ENCODE data around the gene ITGAV. TPM values are rescaled to one million over a fixed set of nuclear protein-coding genes. Genes with fewer than 3 reads are reported as not detected.

The ITGAV gene
- total RNA-seq, 1 experiment from 2014 or later = 26.9 TPM

GRCh38 chr2:186558512-186559276 is 31.2 kb upstream of the ITGAV start:
- Histone ChIP-seq H3K9me3 (ENCODE audit: control insufficient read depth, low read depth, low read length) (no peaks in the 10 kb centered on the region), H3K23ac (ENCODE audit: insufficient read length, low read depth, low read length) (no peak overlapping the region), H3K79me2 (ENCODE audit: insufficient read depth, low read length) (no peaks in the 10 kb centered on the region), H2AFZ (ENCODE audit: low read length) (no peak overlapping the region), H4K20me1 (ENCODE audit: control insufficient read depth, insufficient read depth, insufficient read length) (no peaks in the 10 kb centered on the region), H2BK120ac (ENCODE audit: low read depth, low read length, poor library complexity, severe bottlenecking) (no peak overlapping the region), H3K4me1 (ENCODE audit: insufficient read depth, low read length) (no peaks in the 10 kb centered on the region), H2BK20ac (ENCODE audit: low read depth, low read length, poor library complexity, severe bottlenecking) (no peak overlapping the region), H3K14ac (ENCODE audit: insufficient read depth, low read length) (no peak overlapping the region), H3K4me2 (ENCODE audit: insufficient read depth, insufficient read length, low read length) (no peak overlapping the region), H3T11ph (ENCODE audit: low read length) (no peak overlapping the region), H2BK15ac (ENCODE audit: low read depth, low read length) (no peak overlapping the region), H3K23me2 (ENCODE audit: insufficient read length, low read depth, low read length, poor library complexity, severe bottlenecking) (no peaks in the 10 kb centered on the region), H3K79me1 (ENCODE audit: insufficient read depth, low read depth, low read length, poor library complexity, severe bottlenecking) (no peaks in the 10 kb centered on the region), H2BK12ac (ENCODE audit: insufficient read length, low read depth, low read length) (no peak overlapping the region), H2BK5ac (ENCODE audit: insufficient read length, low read length) (no peak overlapping the region), H4K5ac (ENCODE audit: insufficient read length, low read depth, low read length) (no peak overlapping the region), H3K56ac (ENCODE audit: insufficient read length, low read depth, low read length) (no peak overlapping the region), H4K8ac (replicated peaks; ENCODE audit: insufficient read length, low read depth, low read length) (no peak overlapping the region), H4K91ac (ENCODE audit: insufficient read length, low read depth, low read length) (no peak overlapping the region), H3K9ac (ENCODE audit: extremely low read depth, insufficient read length, low read length) (no peak overlapping the region), H3K27me3 (ENCODE audit: insufficient read depth, low read length) (no peaks in the 10 kb centered on the region), H3K18ac (ENCODE audit: insufficient read length, low read depth, low read length) (no peak overlapping the region), H3K4ac (ENCODE audit: low read depth, low read length) (no peak overlapping the region), H3K27ac (ENCODE audit: insufficient read length, low read depth, low read length) (no peak overlapping the region), H2AK5ac (ENCODE audit: insufficient read length, low read length) (no peak overlapping the region)
- Mint-ChIP-seq H3K36me3 (ENCODE audit: insufficient read depth in 1 of 3, low read depth in 3 of 3) (peaks cover 0 to 8% (median 5%) of the 10 kb centered on the region in 3 experiments; a peak in 5 of 7 replicates), H3K9me3 (peaks cover 6 to 8% of the 10 kb centered on the region in 2 experiments; a peak in 4 of 5 replicates), H3K27me3 (ENCODE audit: low read depth) (no peaks in the 10 kb centered on the region), H3K27ac (no peak overlapping the region), H3K4me3 (no peak overlapping the region; a peak in 1 of 5 replicates), H3K4me1 (no peaks in the 10 kb centered on the region)
- TF ChIP-seq CTCF (conservative IDR thresholded peaks at IDR 0.05) = no peak
- DNase-seq = no peak
- WGBS (ENCODE audit: extremely low coverage, insufficient read length, low lambda C conversion rate) = no CpG with 5 or more reads among the region's 2 CpGs
